HG03045 (cell line): Measurements from ENCODE around the gene GJB6.
A peak's percentile ranks its signal among the peaks of the same experiment; 100 is the strongest.

Source experiments
- ATAC-seq: cut with Tn5 transposase; IDR thresholded peaks from one replicate; pipeline ENCODE4 v1.9.1; 2021; ENCODE audit warnings: mild to moderate bottlenecking, moderate library complexity; ENCODE audit not compliant: unreplicated experiment

GJB6 gene

GRCh38 chr13:20188667-20189553 is 43.2 kb downstream of the GJB6 start:
- no peak for ATAC-seq

DNA sequence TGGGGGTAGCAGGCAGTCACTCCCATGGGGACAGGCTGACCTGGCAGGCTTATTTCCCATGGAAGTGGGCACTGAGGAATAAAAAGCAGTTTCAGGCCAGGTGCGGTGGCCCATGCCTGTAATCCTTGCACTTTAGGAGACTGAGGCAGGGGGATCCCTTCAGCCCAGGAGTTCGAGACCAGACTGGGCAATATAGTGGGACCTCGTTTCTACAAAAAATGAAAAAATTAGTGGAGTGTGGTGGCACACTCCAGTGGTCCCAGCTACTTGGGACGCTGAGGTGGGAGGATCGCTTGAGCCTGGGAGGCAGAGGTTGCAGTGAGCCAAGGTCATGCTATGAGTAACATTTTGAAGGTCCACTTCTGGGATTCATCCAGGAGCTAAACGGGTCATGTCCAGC is 45.3 kb downstream of the GJB6 start:
- ATAC-seq = no peak

GRCh38 chr13:20185366-20186056 is 46.6 kb downstream of the GJB6 start:
- no peak for ATAC-seq

- ATAC-seq = no peak
Measured at GRCh38 chr13:20182231-20182846, 49.8 kb downstream of the GJB6 start.

DNA sequence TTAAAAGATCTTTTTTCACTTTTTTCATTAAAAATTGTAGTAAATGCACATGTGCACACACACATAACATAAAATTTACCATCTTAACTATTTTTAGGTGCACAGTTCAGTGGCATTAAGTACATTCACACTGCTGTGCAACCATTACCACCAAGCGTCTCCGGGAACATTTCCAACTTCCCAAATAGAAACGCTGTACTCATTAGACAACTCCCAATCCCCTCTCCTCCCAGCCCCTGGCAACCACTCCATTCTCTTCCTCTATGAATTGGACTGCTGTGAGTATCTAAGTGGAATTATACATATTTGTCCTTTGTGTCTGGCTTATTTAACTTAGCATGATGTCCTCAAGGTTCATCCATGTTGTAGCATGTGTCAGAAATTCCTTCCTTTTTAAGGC is 50.9 kb downstream of the GJB6 start:
- no peak for ATAC-seq

GRCh38 chr13:20178156-20178555 is 54.0 kb downstream of the GJB6 start:
- no peak for ATAC-seq

DNA sequence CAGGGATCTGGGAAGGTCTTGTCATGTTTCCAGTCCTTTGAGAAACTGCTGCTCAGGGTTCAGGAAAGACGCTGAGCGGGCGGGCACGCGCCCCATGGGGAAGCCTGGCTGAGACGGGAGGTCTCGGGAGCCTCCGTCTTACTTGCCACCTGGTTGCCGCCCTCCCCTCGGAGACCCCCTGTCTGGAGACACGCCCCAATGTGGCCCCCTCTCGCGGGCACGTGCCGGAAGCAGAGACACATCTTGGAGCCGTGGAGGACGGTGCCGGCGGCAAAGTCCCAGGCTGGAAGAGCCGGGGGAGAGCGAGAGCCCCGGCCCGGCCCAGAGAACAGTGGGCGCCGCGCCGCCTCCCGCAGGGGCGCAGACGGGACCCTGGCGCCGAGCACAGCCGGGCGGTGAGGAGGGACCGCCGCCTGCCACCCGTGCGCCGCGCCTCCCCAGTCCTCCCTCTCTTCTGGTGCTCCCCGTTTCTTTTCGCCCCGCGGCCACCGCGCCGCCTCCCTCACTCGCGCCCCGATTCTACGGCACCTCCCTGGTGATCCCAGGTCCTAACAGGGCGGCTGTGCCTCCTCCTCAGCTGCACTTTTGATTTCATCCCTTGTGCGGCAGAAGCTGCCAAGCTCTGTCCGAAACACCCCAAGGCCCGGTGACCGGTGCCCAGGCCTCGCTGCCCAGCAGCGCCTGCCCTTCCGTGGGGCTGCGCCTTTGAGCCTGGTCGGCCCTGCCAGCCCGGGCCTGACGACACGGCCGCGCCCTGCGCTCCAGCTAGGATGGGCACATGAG is 54.9 kb downstream of the GJB6 start:
- ATAC-seq = no peak

DNA sequence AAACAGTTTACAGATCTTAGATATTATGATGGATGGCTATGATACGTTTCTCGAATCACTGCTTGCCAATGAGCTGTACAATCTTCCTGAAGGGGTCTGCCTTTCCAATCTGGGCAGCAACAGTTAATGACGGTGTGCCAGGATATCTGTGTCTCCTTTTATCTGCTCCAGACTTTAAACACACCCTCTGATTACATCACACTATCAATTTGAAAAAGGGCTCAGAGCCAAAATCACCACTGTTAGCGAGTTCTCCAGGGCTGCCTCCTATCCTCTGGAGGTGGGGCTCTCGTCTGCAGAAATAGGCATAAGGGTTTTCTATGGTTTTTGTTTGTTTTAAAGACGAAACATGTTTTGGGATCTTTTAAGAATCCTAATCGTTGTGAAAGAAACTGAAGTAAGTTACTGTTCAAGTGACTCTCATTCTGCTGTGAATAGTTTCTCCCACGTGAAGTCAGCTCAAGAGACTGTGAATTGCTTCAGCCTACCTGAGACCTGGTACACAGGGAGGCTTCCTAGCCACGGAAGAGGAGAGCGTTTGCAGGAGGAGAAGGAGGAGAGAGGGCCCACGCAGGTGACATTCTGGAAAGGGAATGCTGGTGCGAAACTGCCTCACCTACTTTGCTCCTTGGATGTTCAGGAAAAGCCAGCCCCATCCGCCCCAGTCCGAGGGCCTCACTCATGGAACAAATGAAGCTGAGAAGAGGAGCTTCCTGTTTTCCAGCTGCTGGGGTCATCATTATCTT is 56.0 kb downstream of the GJB6 start:
- no peak for ATAC-seq

- ATAC-seq = no peak
Measured at GRCh38 chr13:20175406-20175794, 56.7 kb downstream of the GJB6 start.

DNA sequence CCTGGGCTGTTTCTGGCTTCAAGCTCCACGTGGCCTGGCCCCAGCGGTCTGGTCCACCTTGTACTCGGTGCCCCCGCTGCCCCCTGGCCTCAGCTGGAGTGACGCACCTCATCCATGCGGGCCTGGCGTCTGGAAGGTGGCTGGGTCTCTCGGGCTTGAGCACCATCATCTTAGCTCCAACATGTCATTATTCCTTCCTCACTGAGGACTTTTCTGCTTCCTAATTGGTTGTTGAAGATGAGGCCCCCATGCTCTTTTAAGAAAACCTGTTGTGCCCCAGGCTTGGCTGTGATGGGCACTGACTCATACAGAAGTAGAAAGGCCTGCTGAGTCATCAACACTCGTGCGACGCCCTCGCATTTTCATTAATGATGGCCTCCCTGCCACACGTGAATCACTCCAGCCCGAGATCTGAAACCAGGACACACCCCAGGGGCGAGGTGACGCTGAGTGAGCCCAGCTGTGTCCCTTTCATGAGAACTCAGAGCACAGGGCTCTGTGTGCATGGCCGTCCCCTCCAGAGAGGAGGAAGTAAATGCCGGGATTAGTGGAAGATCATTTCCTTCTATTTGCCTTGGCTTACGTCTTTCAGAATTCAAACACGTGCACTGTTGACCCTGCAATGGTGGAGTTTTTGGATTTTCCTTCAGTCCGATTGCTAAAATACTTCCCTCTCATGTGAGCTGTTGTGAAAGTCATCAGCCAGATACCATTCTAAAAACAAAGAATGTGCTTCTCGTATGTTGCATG is 57.3 kb downstream of the GJB6 start:
- peak; percentile 85 for ATAC-seq

- no peak for ATAC-seq
Measured at GRCh38 chr13:20173116-20173746, 58.9 kb downstream of the GJB6 start.
